NCI-H2081 (cell line): ENCODE results near the gene SV2C.
"Not testable (repeated sequence)": the region's sequence is repeated elsewhere in the genome, so short reads cannot be mapped to it uniquely, and the experiment has no call there.

Experiments used
- DNase-seq, 2 experiments: peaks; one replicate each; lab custom pipeline; 2025; lab: John Stamatoyannopoulos, UW

Gene SV2C

GRCh38 chr5:76257225-76257833 is 174.1 kb downstream of the SV2C start:
- DNase-seq: no peak

GRCh38 chr5:76257897-76258296 is 174.7 kb downstream of the SV2C start:
- no peak for DNase-seq

- DNase-seq: no peak
Measured at GRCh38 chr5:76264681-76265080, 181.5 kb downstream of the SV2C start.

DNA sequence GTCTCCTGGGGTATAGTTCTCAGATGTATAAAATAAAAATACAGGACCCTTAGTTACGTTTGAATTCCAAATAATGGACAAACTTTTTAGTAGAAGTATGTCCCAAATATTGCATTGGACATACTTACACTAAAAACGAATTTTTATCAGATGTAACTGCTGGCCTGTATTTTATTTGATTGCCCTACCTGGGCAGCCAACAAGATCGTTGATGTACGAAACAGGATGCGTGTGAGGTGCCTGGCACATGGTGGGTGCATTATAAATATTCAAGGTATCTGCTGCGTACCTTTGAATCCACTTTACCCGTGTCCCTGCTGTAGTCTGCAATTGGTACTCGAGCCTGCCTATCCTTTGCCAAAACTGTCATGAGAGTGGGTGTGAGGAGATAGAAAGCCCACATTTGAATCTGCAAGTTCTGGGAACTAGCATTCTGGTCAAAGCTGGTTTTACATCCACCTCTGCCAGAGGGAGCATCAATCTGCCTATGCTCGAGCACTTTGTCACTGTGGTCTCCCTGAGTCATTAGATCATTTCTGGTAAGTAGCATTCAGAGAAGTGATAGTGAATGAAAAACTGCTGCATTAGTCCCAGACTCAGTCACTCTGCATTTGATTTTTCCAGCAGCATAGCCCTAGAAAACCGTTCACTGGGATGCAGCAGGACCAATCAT is 186.2 kb downstream of the SV2C start:
- DNase-seq: no peak

GRCh38 chr5:76269932-76270610 is 186.9 kb downstream of the SV2C start:
- no peak for DNase-seq

DNA sequence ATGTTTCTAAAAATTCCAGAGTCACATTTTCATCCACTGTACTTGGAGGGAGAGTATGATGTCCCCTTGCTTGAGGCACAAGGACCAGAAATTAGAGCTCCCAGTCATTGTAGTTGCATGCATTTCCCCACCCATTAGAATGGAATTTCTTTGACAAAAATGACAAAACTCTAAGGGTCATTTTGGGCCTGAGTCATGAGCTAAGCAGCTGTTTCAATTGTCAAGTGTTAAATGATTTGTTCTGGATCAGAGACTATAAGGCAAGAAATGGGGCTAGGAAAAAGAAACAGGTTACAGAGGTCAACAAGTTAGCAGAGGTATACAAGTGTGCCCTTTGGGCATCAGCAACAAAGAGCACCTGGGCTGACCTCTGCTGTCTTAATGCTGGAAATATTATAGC is 188.7 kb downstream of the SV2C start:
- no peak for DNase-seq

GRCh38 chr5:76273206-76273885 is 190.2 kb downstream of the SV2C start:
- no peak for DNase-seq

- DNase-seq: no peak
Measured at GRCh38 chr5:76274571-76274970, 191.4 kb downstream of the SV2C start.

DNA sequence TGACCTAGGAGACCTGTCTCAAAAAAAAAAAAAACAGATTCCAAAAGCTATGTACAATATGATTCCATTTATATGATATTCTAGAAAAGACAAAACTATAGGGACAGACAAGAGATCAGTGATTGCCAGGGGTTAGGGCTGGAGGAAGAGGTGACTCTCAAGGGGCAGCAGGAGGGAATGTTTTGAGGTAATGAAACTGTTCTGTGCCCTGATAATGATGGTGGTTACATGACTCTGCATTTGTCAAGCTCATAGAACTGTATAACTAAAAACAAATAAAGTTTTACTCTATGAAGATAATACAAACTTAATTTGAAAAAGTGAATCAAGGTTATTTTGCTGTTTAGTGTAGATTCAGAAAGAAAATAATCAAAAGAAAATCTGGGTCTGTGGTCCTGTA is 194.6 kb downstream of the SV2C start:
- DNase-seq: no peak

DNA sequence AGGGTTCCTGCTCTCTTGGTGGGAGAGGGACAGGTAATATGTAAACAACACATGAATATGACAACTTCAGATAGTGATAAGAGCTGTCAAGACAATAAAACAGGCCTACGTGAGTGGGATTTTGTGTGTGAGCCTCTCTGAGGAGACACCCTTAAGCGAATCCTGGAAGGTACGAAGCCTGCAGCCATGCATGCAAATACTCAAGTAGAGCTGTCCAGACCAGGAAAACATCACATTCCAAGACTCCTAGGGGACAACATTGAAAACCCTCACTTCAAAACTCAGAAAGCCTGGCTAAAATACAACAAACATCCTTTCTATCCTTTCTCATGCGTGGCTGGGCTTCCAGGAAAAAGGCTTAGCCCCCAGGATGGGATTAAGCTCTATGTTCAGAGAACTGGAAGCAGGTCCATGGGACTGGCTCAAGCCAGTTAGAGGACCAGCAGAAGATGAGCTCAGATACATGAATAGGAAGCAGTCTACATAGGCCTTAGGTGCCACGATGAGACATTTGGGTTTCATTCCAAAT is 195.1 kb downstream of the SV2C start:
- DNase-seq: no peak

DNA sequence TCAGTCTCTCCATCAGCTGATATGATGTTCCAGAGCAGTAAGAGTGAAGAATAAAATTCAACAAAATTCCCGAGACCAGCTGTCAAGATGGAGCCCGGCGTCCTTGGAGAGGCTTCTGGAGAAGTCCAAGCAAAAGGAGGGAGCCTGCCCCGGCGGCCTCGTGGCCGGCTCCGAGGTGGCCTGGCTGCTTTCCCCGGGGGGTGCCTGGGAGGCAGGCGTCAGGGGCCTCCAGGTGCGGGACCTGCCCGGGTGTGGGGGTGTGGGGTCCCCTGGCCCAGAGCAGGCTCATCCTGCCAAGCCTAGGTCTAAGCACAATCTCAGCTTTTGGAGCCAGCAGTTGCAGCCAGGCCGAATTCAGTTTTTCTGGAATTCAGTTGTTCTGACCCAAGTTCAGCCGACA is 197.3 kb downstream of the SV2C start:
- no peak for DNase-seq

DNA sequence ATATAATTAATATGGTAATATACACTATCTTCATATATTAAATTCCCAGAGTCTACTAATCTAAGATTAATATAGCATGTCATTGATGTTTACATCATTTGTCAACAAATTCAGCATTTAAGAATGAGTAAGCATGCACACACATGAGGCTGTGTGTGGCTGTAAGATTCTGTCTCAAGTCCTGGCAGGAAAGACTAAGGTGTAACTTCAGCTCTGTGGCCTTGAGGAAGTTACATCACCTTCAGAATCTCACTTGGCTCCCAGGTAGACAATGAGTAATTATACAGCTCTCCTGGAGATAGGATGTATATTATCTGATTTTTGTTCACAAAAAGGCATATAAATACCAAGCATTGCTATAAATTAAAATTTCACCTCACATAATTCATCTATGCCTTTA is 200.5 kb downstream of the SV2C start:
- DNase-seq: no peak

DNA sequence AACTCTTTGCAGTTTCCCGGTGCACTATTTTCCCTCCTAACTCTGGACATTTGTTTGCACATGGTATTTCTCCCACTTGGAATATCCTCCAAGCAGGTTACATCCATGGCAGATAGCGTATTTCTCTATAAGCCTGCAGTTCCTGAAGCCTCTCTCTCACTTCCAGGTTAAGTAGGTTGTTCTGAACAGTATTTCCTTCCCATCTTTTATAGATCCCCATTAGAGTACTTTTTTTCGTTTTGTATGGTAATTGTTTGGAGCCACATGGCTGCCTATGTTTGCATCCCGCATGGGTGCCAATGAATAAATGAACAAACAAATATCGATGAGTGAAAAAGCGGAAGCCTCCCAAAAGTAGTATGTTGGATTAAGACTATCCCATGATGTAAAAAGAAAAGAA is 206.5 kb downstream of the SV2C start:
- DNase-seq: no peak

- no peak for DNase-seq
Measured at GRCh38 chr5:76290321-76290757, 207.2 kb downstream of the SV2C start.

- no peak for DNase-seq
Measured at GRCh38 chr5:76291305-76292077, 208.3 kb downstream of the SV2C start.

GRCh38 chr5:76292620-76293322 is 209.6 kb downstream of the SV2C start:
- no peak for DNase-seq

DNA sequence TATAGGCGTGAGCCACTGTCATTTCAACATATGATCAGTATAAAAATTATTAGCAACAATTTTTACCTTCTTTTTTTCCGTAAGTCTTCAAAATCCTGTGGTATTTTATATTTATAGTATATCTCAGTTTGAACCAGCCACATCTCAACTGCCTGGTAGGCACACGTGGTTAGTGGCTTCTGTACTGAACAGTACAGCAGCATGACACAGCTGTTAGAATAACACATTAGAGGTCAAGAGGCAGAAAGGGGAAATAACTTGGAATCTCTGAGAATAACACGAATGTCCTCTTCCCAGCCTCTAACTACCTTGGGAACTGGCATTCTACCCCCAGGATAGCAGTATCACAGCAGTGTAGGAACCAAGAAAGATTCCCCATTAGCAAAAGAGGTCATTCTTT is 211.4 kb downstream of the SV2C start:
- DNase-seq: no peak

DNA sequence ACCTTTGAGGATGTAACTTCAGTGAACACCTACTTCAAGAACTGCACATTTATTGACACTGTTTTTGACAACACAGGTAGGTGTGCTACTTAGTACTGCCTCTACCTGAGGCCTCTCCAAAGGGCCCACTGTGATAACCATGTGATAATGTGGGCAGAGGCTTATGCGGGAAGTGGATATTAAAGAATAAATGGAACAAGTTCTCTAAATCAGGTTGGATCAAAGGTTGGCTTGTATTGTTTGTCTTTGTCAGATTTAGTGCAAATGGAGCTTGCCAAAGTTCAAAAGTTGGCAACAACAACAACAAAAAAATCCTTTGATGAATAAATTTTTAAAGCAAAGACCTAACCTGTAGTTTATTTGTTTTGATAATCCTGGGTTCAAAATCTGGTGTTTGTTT is 215.7 kb downstream of the SV2C start:
- DNase-seq: no peak

GRCh38 chr5:76299592-76299991 is 216.4 kb downstream of the SV2C start:
- no peak for DNase-seq

DNA sequence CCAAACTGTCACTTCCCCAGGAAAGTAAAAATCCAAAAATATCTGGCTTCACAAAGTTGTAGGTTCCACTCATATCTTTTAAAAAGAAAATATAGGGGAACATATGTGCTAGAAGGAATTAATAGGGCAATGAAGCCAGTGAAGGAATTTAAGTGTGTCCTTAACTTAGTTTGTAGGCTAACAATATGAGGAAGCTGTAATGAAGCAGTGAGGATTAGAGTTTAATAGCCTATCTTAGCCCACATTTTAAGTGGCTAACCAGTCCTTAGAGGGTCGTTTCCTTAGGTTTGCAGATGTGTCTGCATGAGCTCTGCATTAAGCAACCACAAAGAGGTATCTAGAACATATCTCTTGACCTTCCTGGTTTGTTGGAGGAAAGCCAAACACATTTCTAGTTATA is 218.7 kb downstream of the SV2C start:
- not testable (repeated sequence) for DNase-seq

DNA sequence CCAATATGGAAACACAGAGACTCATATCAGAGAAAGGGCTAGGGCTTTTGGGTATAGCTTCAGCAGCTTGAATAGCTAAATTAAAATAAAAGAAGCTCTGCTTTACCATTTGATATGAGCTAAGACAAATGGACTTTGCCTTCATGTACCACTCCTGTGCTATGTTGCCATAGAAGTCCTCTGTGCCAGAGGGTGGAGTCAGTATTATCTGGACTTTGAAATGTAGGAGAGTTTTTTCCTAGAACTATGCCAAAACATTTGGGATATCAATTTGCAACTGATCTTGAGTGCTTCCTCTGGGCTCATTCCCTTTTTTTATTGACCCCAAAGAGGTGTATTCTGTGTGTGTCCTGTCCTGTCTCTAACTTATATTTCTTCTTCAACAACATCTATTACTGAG is 219.5 kb downstream of the SV2C start:
- not testable (repeated sequence) for DNase-seq
